ENCODE measurements around the gene METTL14.

DNA sequence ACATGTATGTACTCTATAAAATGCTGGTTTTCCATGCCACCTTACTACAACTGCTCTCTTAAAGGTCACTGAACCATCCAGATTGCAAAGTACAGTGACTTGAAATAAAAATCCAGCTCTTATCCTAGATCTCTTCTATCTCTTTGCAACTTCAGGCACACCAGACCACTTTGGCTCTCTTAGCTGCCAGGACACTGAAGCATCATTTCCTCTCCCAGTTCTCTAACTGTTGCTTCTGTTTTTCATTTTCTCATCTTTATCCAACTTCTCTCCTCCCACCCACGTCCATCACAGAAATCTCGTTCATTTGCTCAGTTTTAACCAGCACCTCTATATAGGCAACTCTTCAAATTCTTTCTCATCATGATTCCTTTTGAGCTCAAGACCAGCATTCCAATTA, 74.3 kb downstream of the METTL14 start:
- TF ChIP-seq CTCF (IDR thresholded peaks at IDR 0.05), result no peak
- TF ChIP-seq SIN3A (IDR thresholded peaks at IDR 0.05; ENCODE audit: borderline replicate concordance, insufficient read depth, low read depth, low read length), result no peak
- TF ChIP-seq, protein P1, sequence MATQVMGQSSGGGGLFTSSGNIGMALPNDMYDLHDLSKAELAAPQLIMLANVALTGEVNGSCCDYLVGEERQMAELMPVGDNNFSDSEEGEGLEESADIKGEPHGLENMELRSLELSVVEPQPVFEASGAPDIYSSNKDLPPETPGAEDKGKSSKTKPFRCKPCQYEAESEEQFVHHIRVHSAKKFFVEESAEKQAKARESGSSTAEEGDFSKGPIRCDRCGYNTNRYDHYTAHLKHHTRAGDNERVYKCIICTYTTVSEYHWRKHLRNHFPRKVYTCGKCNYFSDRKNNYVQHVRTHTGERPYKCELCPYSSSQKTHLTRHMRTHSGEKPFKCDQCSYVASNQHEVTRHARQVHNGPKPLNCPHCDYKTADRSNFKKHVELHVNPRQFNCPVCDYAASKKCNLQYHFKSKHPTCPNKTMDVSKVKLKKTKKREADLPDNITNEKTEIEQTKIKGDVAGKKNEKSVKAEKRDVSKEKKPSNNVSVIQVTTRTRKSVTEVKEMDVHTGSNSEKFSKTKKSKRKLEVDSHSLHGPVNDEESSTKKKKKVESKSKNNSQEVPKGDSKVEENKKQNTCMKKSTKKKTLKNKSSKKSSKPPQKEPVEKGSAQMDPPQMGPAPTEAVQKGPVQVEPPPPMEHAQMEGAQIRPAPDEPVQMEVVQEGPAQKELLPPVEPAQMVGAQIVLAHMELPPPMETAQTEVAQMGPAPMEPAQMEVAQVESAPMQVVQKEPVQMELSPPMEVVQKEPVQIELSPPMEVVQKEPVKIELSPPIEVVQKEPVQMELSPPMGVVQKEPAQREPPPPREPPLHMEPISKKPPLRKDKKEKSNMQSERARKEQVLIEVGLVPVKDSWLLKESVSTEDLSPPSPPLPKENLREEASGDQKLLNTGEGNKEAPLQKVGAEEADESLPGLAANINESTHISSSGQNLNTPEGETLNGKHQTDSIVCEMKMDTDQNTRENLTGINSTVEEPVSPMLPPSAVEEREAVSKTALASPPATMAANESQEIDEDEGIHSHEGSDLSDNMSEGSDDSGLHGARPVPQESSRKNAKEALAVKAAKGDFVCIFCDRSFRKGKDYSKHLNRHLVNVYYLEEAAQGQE (IDR thresholded peaks at IDR 0.05; ENCODE audit: insufficient read depth in 1 of 2, low read depth in 2 of 2, low read length in 1 of 2), result no peak

Data from Panc1 (cell line).